Measurements from ENCODE around the gene ANO2.

DNA sequence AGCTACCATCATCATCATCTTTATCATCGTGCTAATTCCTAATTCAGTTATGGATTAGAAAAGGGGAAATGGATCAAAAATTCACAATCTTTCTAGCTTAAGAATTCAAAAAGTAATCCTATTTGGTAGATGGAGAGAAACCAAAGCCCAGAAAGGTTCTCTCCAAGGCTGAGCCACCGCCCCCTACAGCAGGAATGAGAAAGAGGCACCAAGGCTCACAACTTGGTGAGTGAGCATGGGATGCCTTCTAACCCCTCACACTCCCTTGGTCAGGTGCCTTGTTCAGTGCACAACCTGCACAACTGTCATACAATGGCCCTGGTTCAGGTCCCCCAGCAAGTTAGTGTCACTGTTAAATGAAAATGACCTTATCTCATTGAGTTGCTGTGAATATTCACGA is 171.5 kb downstream of the ANO2 start:
- TF ChIP-seq POLR2A (IDR thresholded peaks at IDR 0.05; ENCODE audit: low read length): no peak
- no peak for TF ChIP-seq GATA1 (IDR thresholded peaks at IDR 0.05; ENCODE audit: low read depth, low read length)
